ENCODE data around the gene TSKS. TPM values are rescaled to one million over a fixed set of nuclear protein-coding genes. Genes with fewer than 3 reads are reported as not detected.

TSKS gene
- total RNA-seq, 1 donor from 2014 or later: not detected

GRCh38 chr19:49795615-49796014 is 32.5 kb upstream of the TSKS start:
- DNase-seq (ENCODE audit: low read depth, low spot score): no peak

GRCh38 chr19:49793561-49793840 is 30.4 kb upstream of the TSKS start:
- DNase-seq (ENCODE audit: low read depth, low spot score): no peak

GRCh38 chr19:49792829-49793560 is 29.9 kb upstream of the TSKS start:
- DNase-seq (ENCODE audit: low read depth, low spot score): no peak

- DNase-seq (ENCODE audit: low read depth, low spot score): no peak
Measured at GRCh38 chr19:49791776-49792445, 28.8 kb upstream of the TSKS start.

- DNase-seq (ENCODE audit: low read depth, low spot score): no peak
Measured at GRCh38 chr19:49790866-49791265, 27.8 kb upstream of the TSKS start.

GRCh38 chr19:49788857-49789256 is 25.8 kb upstream of the TSKS start:
- no peak for DNase-seq (ENCODE audit: low read depth, low spot score)

GRCh38 chr19:49787746-49788145 is 24.6 kb upstream of the TSKS start:
- no peak for DNase-seq (ENCODE audit: low read depth, low spot score)

- DNase-seq (ENCODE audit: low read depth, low spot score): no peak
Measured at GRCh38 chr19:49786376-49786820, 23.3 kb upstream of the TSKS start.

GRCh38 chr19:49782515-49782914 is 19.4 kb upstream of the TSKS start:
- DNase-seq (ENCODE audit: low read depth, low spot score): no peak

GRCh38 chr19:49781394-49781793 is 18.3 kb upstream of the TSKS start:
- no peak for DNase-seq (ENCODE audit: low read depth, low spot score)

GRCh38 chr19:49780861-49781260 is 17.8 kb upstream of the TSKS start:
- no peak for DNase-seq (ENCODE audit: low read depth, low spot score)

- no peak for DNase-seq (ENCODE audit: low read depth, low spot score)
Measured at GRCh38 chr19:49779731-49780555, 16.8 kb upstream of the TSKS start.

GRCh38 chr19:49776371-49776764 is 13.3 kb upstream of the TSKS start:
- DNase-seq (ENCODE audit: low read depth, low spot score): no peak

GRCh38 chr19:49775742-49776370 is 12.8 kb upstream of the TSKS start:
- no peak for DNase-seq (ENCODE audit: low read depth, low spot score)

GRCh38 chr19:49774969-49775368 is 11.9 kb upstream of the TSKS start:
- no peak for DNase-seq (ENCODE audit: low read depth, low spot score)

GRCh38 chr19:49773663-49774350 is 10.7 kb upstream of the TSKS start:
- no peak for DNase-seq (ENCODE audit: low read depth, low spot score)

GRCh38 chr19:49772850-49773432 is 9.8 kb upstream of the TSKS start:
- no peak for DNase-seq (ENCODE audit: low read depth, low spot score)

GRCh38 chr19:49771674-49772139 is 8.6 kb upstream of the TSKS start:
- no peak for DNase-seq (ENCODE audit: low read depth, low spot score)

- no peak for DNase-seq (ENCODE audit: low read depth, low spot score)
Measured at GRCh38 chr19:49770529-49770928, 7.4 kb upstream of the TSKS start.

GRCh38 chr19:49767967-49768581 is 5.0 kb upstream of the TSKS start:
- no peak for DNase-seq (ENCODE audit: low read depth, low spot score)

All from pulmonary artery endothelial cell (primary cell).